ENCODE data around the gene TTLL10.

Gene TTLL10

GRCh38 chr1:1223891-1224290 lies 50.2 kb downstream of the TTLL10 start:
- DNase-seq: no peak

GRCh38 chr1:1225238-1225845 lies 51.7 kb downstream of the TTLL10 start:
- DNase-seq: no peak

GRCh38 chr1:1225913-1226312 lies 52.2 kb downstream of the TTLL10 start:
- no peak for DNase-seq

GRCh38 chr1:1226566-1227362 lies 53.1 kb downstream of the TTLL10 start:
- no peak for DNase-seq

GRCh38 chr1:1227386-1227785 lies 53.7 kb downstream of the TTLL10 start:
- no peak for DNase-seq

GRCh38 chr1:1228187-1228586 lies 54.5 kb downstream of the TTLL10 start:
- no peak for DNase-seq

GRCh38 chr1:1228596-1229321 lies 55.1 kb downstream of the TTLL10 start:
- no peak for DNase-seq

- DNase-seq: no peak
Measured at GRCh38 chr1:1229770-1230169, 56.1 kb downstream of the TTLL10 start.

GRCh38 chr1:1230656-1231399 lies 57.1 kb downstream of the TTLL10 start:
- DNase-seq: peak; percentile 28 to 59 (median 48)

- peak; percentile 98 to 99 (median 98) for DNase-seq
Measured at GRCh38 chr1:1231400-1232207, 57.9 kb downstream of the TTLL10 start, which contains the start of gene SDF4. Gene SDF4, minus strand, starts transcription at chr1:1232001. Its CDS starts 3,229 bp downstream, at chr1:1228772.

GRCh38 chr1:1232208-1232795 lies 58.6 kb downstream of the TTLL10 start, which contains the start of gene B3GALT6:
Gene B3GALT6, plus strand, starts transcription at chr1:1232237. Its CDS starts 42 bp downstream, at chr1:1232279.
- DNase-seq: peak in 2 of 4 experiments; percentile 79 to 86

- no peak for DNase-seq
Measured at GRCh38 chr1:1232796-1233566, 59.3 kb downstream of the TTLL10 start.

- no peak for DNase-seq
Measured at GRCh38 chr1:1233567-1233892, 59.9 kb downstream of the TTLL10 start.

GRCh38 chr1:1234180-1234808 lies 60.6 kb downstream of the TTLL10 start:
- DNase-seq: no peak

- no peak for DNase-seq
Measured at GRCh38 chr1:1235016-1235744, 61.5 kb downstream of the TTLL10 start.

GRCh38 chr1:1236176-1236763 lies 62.6 kb downstream of the TTLL10 start:
- DNase-seq: no peak

GRCh38 chr1:1236945-1237873 lies 63.5 kb downstream of the TTLL10 start:
- DNase-seq: no peak
